NK-92 treated with Interleukin-12 subunit alpha and Interleukin-12 subunit beta, amount 100 ng/mL, for 24 hours (cell line): ENCODE measurements around the gene VPS37B.

Experiments used
- DNase-seq: peaks from one replicate; lab custom pipeline; 2025; lab: John Stamatoyannopoulos, UW

The VPS37B gene

GRCh38 chr12:122865268-122866231, 30.4 kb downstream of the VPS37B start:
- no peak for DNase-seq

- DNase-seq = no peak
Observed at GRCh38 chr12:122864894-122865253, 31.1 kb downstream of the VPS37B start.

- DNase-seq = no peak
Observed at GRCh38 chr12:122862872-122863701, 32.8 kb downstream of the VPS37B start.

- no peak for DNase-seq
Observed at GRCh38 chr12:122862110-122862634, 33.8 kb downstream of the VPS37B start.

- no peak for DNase-seq
Observed at GRCh38 chr12:122861587-122861970, 34.3 kb downstream of the VPS37B start.

- DNase-seq = no peak
Observed at GRCh38 chr12:122860854-122861586, 34.9 kb downstream of the VPS37B start.

GRCh38 chr12:122860040-122860853, 35.7 kb downstream of the VPS37B start:
- peak; percentile 45 for DNase-seq

- no peak for DNase-seq
Observed at GRCh38 chr12:122859303-122860039, 36.5 kb downstream of the VPS37B start.

- DNase-seq = no peak
Observed at GRCh38 chr12:122858591-122859302, 37.2 kb downstream of the VPS37B start.

GRCh38 chr12:122858171-122858570, 37.8 kb downstream of the VPS37B start:
- no peak for DNase-seq

GRCh38 chr12:122856999-122857671, 38.8 kb downstream of the VPS37B start:
- no peak for DNase-seq

GRCh38 chr12:122855928-122856831, 39.7 kb downstream of the VPS37B start:
- DNase-seq = no peak

GRCh38 chr12:122855071-122855829, 40.7 kb downstream of the VPS37B start:
- DNase-seq = no peak

- no peak for DNase-seq
Observed at GRCh38 chr12:122854554-122854953, 41.4 kb downstream of the VPS37B start.

- DNase-seq = no peak
Observed at GRCh38 chr12:122853582-122854245, 42.2 kb downstream of the VPS37B start.

- no peak for DNase-seq
Observed at GRCh38 chr12:122852336-122853275, 43.3 kb downstream of the VPS37B start.
